ENCODE measurements around the gene PHAF1.

Gene PHAF1

GRCh38 chr16:67161595-67162058 is 51.9 kb downstream of the PHAF1 start:
- no peak for DNase-seq

- DNase-seq: peak in 1 of 56 donors; percentile 65
Observed at GRCh38 chr16:67162506-67163163, 52.9 kb downstream of the PHAF1 start.

- DNase-seq: peak in 49 of 56 donors; percentile 17 to 89 (median 73)
Observed at GRCh38 chr16:67163164-67163998, 53.6 kb downstream of the PHAF1 start.

- peak in 9 of 56 donors; percentile 30 to 70 (median 52) for DNase-seq
Observed at GRCh38 chr16:67163999-67164558, 54.3 kb downstream of the PHAF1 start.

GRCh38 chr16:67164599-67165061 is 54.9 kb downstream of the PHAF1 start, which contains the start of gene HSF4:
Gene HSF4 (plus strand): TSS chr16:67164745. CDS start chr16:67164812, 67 bp downstream.
- peak in 31 of 56 donors; percentile 11 to 80 (median 42) for DNase-seq

GRCh38 chr16:67165121-67166078 is 55.7 kb downstream of the PHAF1 start:
- no peak for DNase-seq

- no peak for DNase-seq
Observed at GRCh38 chr16:67166110-67166547, 56.4 kb downstream of the PHAF1 start.

GRCh38 chr16:67166598-67167168 is 56.9 kb downstream of the PHAF1 start:
- no peak for DNase-seq

GRCh38 chr16:67167588-67167987 is 57.8 kb downstream of the PHAF1 start:
- DNase-seq: no peak

GRCh38 chr16:67169011-67169451 is 59.3 kb downstream of the PHAF1 start:
- DNase-seq: no peak

GRCh38 chr16:67169642-67170167 is 60.0 kb downstream of the PHAF1 start:
- DNase-seq: peak in 19 of 56 donors; percentile 6 to 60 (median 20)

GRCh38 chr16:67170168-67170948 is 60.6 kb downstream of the PHAF1 start, which contains the start of gene NOL3:
Gene NOL3 (plus strand): TSS chr16:67170538.
- DNase-seq: peak in 46 of 56 donors; percentile 9 to 84 (median 62)

GRCh38 chr16:67170949-67171649 is 61.4 kb downstream of the PHAF1 start:
- DNase-seq: peak in 3 of 56 donors; percentile 33 to 61 (median 39)

GRCh38 chr16:67173323-67173722 is 63.6 kb downstream of the PHAF1 start:
- DNase-seq: no peak

- peak in 55 of 56 donors; percentile 20 to 91 (median 70) for DNase-seq
Observed at GRCh38 chr16:67173808-67174705, 64.3 kb downstream of the PHAF1 start.

- DNase-seq: no peak
Observed at GRCh38 chr16:67174706-67175231, 65.0 kb downstream of the PHAF1 start.

GRCh38 chr16:67176662-67177061 is 66.9 kb downstream of the PHAF1 start:
- no peak for DNase-seq
